PC-9 (cell line): ENCODE results near the gene TP53. TPM values are rescaled to one million over a fixed set of nuclear protein-coding genes. Genes with fewer than 3 reads are reported as not detected.
A peak's percentile ranks its signal among the peaks of the same experiment; 100 is the strongest.

Experiments used
- BruUV-seq: library from RNA; stranded (reverse); fragments of 400-500 nt; replicated peaks from 2 replicates; lab custom pipeline; 2021; lab: Mats Ljungman, UMichigan
- CTCF ChIA-PET: fragments of 300-600 bp; sonication (Branson Sonifier 250); formaldehyde crosslinking; loops from one replicate; lab custom pipeline; 2022; ENCODE audit warnings: antibody characterized with exemption; lab: Charles Lee
- POLR2A ChIA-PET: fragments of 300-600 bp; sonication (Branson Sonifier 250); formaldehyde crosslinking; loops from one replicate; lab custom pipeline; 2022; ENCODE audit warnings: antibody characterized with exemption; ENCODE audit not compliant: unreplicated experiment; lab: Charles Lee
- DNase-seq, 2 experiments: peaks; one replicate each; pipeline versions ENCODE4 v3.0.0 to v3.0.0-alpha.2; 2015 to 2022; ENCODE audit warnings: mixed read lengths in 1 of 2
- H2AFZ ChIP-seq: fragments of 200-600 bp; sonication (generic); 2 replicates; pipeline ENCODE4 v1.8.1; 2017; ENCODE audit warnings: antibody characterized with exemption
- H3F3A ChIP-seq: fragments of 200-600 bp; sonication (generic); 2 replicates; pipeline ENCODE4 v1.8.1; 2017; ENCODE audit warnings: antibody characterized with exemption, mild to moderate bottlenecking, low read depth; ENCODE audit not compliant: insufficient read depth
- H3K27ac ChIP-seq: fragments of 200-600 bp; sonication (generic); 2 replicates; pipeline ENCODE4 v1.6.1; 2016; ENCODE audit warnings: mixed run types
- H3K27me3 ChIP-seq: fragments of 200-600 bp; sonication (generic); 2 replicates; pipeline ENCODE4 v1.6.1; 2016; ENCODE audit warnings: low read depth, mixed run types; ENCODE audit not compliant: insufficient read depth
- H3K36me3 ChIP-seq: fragments of 200-600 bp; sonication (generic); 2 replicates; pipeline ENCODE4 v1.6.1; 2016; ENCODE audit warnings: low read depth, mixed run types
- H3K4me1 ChIP-seq: fragments of 200-600 bp; sonication (generic); replicated peaks from 2 replicates; pipeline ENCODE4 v1.6.1; 2016; ENCODE audit warnings: mixed run types; ENCODE audit not compliant: insufficient read depth
- H3K4me2 ChIP-seq: fragments of 200-600 bp; sonication (generic); 2 replicates; pipeline ENCODE4 v1.6.1; 2017; ENCODE audit warnings: mixed run types
- H3K4me3 ChIP-seq: fragments of 200-600 bp; sonication (generic); 2 replicates; pipeline ENCODE4 v1.6.1; 2016; ENCODE audit warnings: mixed run types
- H3K79me2 ChIP-seq: fragments of 200-600 bp; sonication (generic); 2 replicates; pipeline ENCODE4 v1.6.1; 2017; ENCODE audit warnings: low read depth, mixed run types
- H3K9me2 ChIP-seq: fragments of 200-600 bp; sonication (generic); 2 replicates; pipeline ENCODE4 v1.8.1; 2017; ENCODE audit warnings: mild to moderate bottlenecking; ENCODE audit not compliant: insufficient read depth
- H3K9me3 ChIP-seq: fragments of 200-600 bp; sonication (generic); 2 replicates; pipeline ENCODE4 v1.8.1; 2016; ENCODE audit warnings: low read depth; ENCODE audit not compliant: insufficient read depth
- H4K20me1 ChIP-seq: fragments of 200-600 bp; sonication (generic); 2 replicates; pipeline ENCODE4 v1.8.1; 2017; ENCODE audit not compliant: insufficient read depth
- CTCF ChIP-seq: fragments of 200-600 bp; sonication (generic); conservative IDR thresholded peaks from 2 replicates; pipeline ENCODE4 v1.6.1; 2017; ENCODE audit warnings: mixed run types, antibody characterized with exemption, mild to moderate bottlenecking, moderate library complexity
- EZH2 ChIP-seq: fragments of 200-600 bp; sonication (generic); IDR thresholded peaks from 2 replicates; pipeline ENCODE4 v1.8.0; 2017; ENCODE audit warnings: antibody characterized with exemption, low read depth
- intact Hi-C: fragments of 100-400 bp; cut with micrococcal nuclease; formaldehyde crosslinking; loops from one replicate; pipeline ENCODE4 v1.10.0; 2022; ENCODE audit not compliant: unreplicated experiment
- total RNA-seq: library from RNA; stranded (reverse); gene quantifications from 2 replicates; pipeline ENCODE4 v1.2.3, GENCODE V29; 2021

The TP53 gene
- total RNA-seq, 1 experiment from 2014 or later: 340 TPM

- no peak for TF ChIP-seq EZH2
- no peak for TF ChIP-seq CTCF
- DNase-seq: no peak
- intact Hi-C loops: loop anchor here (1.0 to 2.0 kb wide), 2 partner anchors 29 to 130 kb away; partner anchors contain the start of gene WRAP53
Measured at GRCh38 chr17:7717756-7718350, 30.6 kb upstream of the TP53 start.

GRCh38 chr17:7716901-7717755 lies 29.8 kb upstream of the TP53 start, which contains the start of gene DNAH2:
DNAH2 (plus strand) TSS chr17:7717744; CDS start chr17:7719735, 1,991 bp downstream.
- CTCF ChIA-PET: interaction anchor here (0.6 to 1.2 kb wide), 8 partner anchors 49 to 380 kb away, joined by 3 to 15 read pairs (median 4); partner anchors contain the start of gene MPDU1
- intact Hi-C loops: loop anchor here (1.0 to 2.0 kb wide), 2 partner anchors 28 to 129 kb away; partner anchors contain the start of gene WRAP53
- H2AFZ ChIP-seq: peak within 1 kb of the TSS; percentile 86

More at GRCh38 chr17:7717756-7718350, 30.6 kb upstream of the TP53 start:
- CTCF ChIA-PET: interaction anchor here (0.6 to 0.7 kb wide), 3 partner anchors 48 to 116 kb away, joined by 3 to 32 read pairs (median 3); partner anchors contain the start of gene KDM6B
- Histone ChIP-seq H3K4me1 (peaks cover 7% of the 10 kb centered on the region), H3K9me3 (no peaks in the 10 kb centered on the region), H3K9me2 (no peaks in the 10 kb centered on the region), H3K27ac (no peak overlapping the region), H3K27me3 (no peaks in the 10 kb centered on the region), H3K4me2 (peak overlapping the region; percentile 84), H2AFZ (peak overlapping the region; percentile 86; the same call in 1 of the 2 replicates), H4K20me1 (no peaks in the 10 kb centered on the region), H3F3A (peaks cover 2% of the 10 kb centered on the region; the same call in 1 of the 2 replicates), H3K36me3 (no peaks in the 10 kb centered on the region), H3K79me2 (no peaks in the 10 kb centered on the region), H3K4me3 (peak overlapping the region; percentile 67)
- no TSS peak for BruUV-seq
- POLR2A ChIA-PET: interaction anchor here (0.5 kb wide), 1 partner anchor 67 kb away, joined by 4 read pairs; no protein-coding TSS in a partner anchor

More at GRCh38 chr17:7716901-7717755, 29.8 kb upstream of the TP53 start, which contains the start of gene DNAH2:
- no peaks in the 10 kb centered on the region for H3K79me2 ChIP-seq
- peaks cover 7% of the 10 kb centered on the region for H3K4me1 ChIP-seq
- BruUV-seq: no TSS peak
- POLR2A ChIA-PET: interaction anchor here (0.5 to 0.6 kb wide), 4 partner anchors 119 to 672 kb away, joined by 3 to 10 read pairs (median 4); no protein-coding TSS in a partner anchor
- no peaks in the 10 kb centered on the region for H3K9me3 ChIP-seq
- peaks cover 2% of the 10 kb centered on the region; the same call in 1 of the 2 replicates for H3F3A ChIP-seq
- H3K4me2 ChIP-seq: peak within 1 kb of the TSS; percentile 84
- no peak within 1 kb of the TSS for H3K27ac ChIP-seq
- no peaks in the 10 kb centered on the region for H3K9me2 ChIP-seq
- H3K4me3 ChIP-seq: peak within 1 kb of the TSS; percentile 67
- H3K27me3 ChIP-seq: no peaks in the 10 kb centered on the region
- no peaks in the 10 kb centered on the region for H3K36me3 ChIP-seq
- DNase-seq: peak; percentile 71 to 91
- no peaks in the 10 kb centered on the region for H4K20me1 ChIP-seq
- TF ChIP-seq CTCF: peak; percentile 50
- TF ChIP-seq EZH2: no peak
